OCI-LY3 (cell line): Measurements from ENCODE around the gene TAF3.

Experiments
- H2AFZ ChIP-seq: fragments of 200-600, 300-600 bp; shearing (Covaris generic); 2 replicates; pipeline ENCODE4 v1.6.0; 2014; ENCODE audit warnings: antibody characterized with exemption, low read depth, low read length
- H3K27ac ChIP-seq: fragments of 200-600, 300-600 bp; sonication (generic); 2 replicates; pipeline ENCODE4 v1.5.1; 2014; ENCODE audit warnings: mild to moderate bottlenecking, low read length, moderate library complexity, mixed read lengths
- H3K27me3 ChIP-seq: fragments of 200-600, 300-600 bp; sonication (generic); 2 replicates; pipeline ENCODE4 v1.6.1; 2014; ENCODE audit warnings: low read depth, low read length, mixed read lengths
- H3K36me3 ChIP-seq: fragments of 200-600, 300-600 bp; sonication (generic); replicated peaks from 2 replicates; pipeline ENCODE3; 2014; ENCODE audit warnings: low read depth, low read length, mixed read lengths
- H3K4me1 ChIP-seq: fragments of 300-600, 200-600 bp; sonication (generic); 2 replicates; pipeline ENCODE4 v1.6.1; 2014; ENCODE audit warnings: low read length, mixed read lengths
- H3K4me2 ChIP-seq: fragments of 200-600, 300-600 bp; sonication (generic); 2 replicates; pipeline ENCODE4 v1.6.1; 2014; ENCODE audit warnings: low read length, mixed read lengths
- H3K4me3 ChIP-seq: fragments of 300-600, 200-600 bp; sonication (generic); 2 replicates; pipeline ENCODE4 v1.5.1; 2014; ENCODE audit warnings: antibody characterized with exemption, mild to moderate bottlenecking, low read length, moderate library complexity
- H3K79me2 ChIP-seq: fragments of 300-600, 200-600 bp; shearing (Covaris generic); 2 replicates; pipeline ENCODE4 v1.6.1; 2014; ENCODE audit warnings: mild to moderate bottlenecking, low read length, mixed read lengths
- H3K9ac ChIP-seq: fragments of 300-600, 200-600 bp; shearing (Covaris generic); 2 replicates; pipeline ENCODE4 v1.6.0; 2014; ENCODE audit warnings: mild to moderate bottlenecking, low read length, moderate library complexity
- H3K9me3 ChIP-seq: fragments of 200-600, 300-600 bp; shearing (Covaris generic); 2 replicates; pipeline ENCODE4 v1.6.1; 2014; ENCODE audit warnings: low read length, mixed read lengths; ENCODE audit not compliant: insufficient read depth
- H4K20me1 ChIP-seq: fragments of 200-600, 300-600 bp; sonication (generic); 2 replicates; pipeline ENCODE4 v1.6.1; 2016; ENCODE audit warnings: low read length, mixed read lengths; ENCODE audit not compliant: insufficient read depth
- EZH2phosphoT487 ChIP-seq: fragments of 200-600 bp; shearing (Covaris generic); IDR thresholded peaks from 2 replicates; pipeline ENCODE4 v1.6.1; 2018; ENCODE audit warnings: antibody characterized with exemption, mixed run types, low read depth
- TF ChIP-seq, protein P1 (sequence below): fragments of 200-600, 300-600 bp; sonication (generic); IDR thresholded peaks from 2 replicates; pipeline ENCODE4 v1.5.1; 2014; ENCODE audit warnings: antibody characterized with exemption, low read length, low read depth

The TAF3 gene

DNA sequence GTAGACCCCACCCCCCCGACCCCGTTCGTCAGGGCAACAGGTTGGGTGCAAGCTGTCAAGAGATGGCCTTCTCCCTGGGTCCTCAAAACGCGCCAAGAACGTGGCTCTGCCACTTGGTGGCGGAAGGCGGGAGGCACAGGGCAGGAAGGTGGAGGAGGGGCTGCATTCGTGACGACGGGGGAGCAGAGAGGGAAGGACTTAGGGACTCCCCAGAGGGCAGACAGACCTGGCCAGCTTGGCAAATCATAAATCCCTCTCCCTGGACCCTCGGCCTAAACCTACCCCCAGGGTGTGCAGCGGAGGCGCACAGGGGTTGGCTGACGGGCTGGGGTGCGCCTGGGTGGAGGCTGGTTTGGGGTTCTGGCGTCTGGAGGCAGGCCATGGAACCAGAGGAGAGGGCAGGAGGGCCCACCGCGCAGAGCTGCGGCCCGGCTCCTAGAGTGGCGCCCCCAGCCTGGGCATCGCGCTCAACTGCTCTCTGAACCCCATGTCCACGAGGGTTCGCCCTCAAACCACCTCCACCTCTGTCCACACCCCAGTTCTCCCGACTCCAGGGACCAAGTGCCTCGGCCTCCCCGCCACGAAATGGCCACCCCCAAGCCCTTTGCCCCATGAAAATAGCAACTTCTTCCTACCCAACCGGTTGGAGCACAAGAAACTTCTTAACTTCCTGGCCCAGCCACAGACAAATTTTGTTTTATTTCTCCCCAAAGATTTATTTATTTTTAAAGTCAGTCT, 225.4 kb downstream of the TAF3 start:
- H3K36me3 ChIP-seq, result no peaks in the 10 kb centered on the region

DNA sequence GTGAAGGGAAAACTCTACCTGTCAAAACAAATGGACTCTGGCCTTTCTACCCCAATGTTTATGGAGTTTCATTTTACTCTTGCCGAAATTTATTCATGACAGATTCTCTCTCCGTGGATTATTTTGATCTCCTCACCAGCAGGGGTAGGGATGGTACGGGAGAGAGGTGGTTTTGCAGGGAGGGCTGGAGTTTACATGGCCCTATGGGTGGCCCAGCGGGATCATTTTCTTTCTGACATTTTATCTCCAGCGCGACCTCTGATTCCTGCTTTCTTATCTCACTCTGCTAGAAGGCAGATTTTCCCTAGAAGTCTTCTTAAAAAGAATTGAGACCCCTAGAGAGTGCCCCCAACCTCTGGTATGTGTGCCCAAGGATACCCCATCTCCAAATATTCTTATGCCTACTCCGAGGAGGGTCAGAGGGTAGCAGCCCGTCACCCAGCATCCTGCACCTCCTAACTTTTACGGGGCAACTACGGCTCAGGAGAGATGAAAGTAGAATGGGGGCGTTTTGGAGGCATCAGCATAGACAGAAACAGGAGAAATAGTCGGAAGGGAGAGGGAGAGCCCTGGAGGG, 226.1 kb downstream of the TAF3 start:
- Histone ChIP-seq H3K36me3 (no peaks in the 10 kb centered on the region), H4K20me1 (no peaks in the 10 kb centered on the region), H3K27me3 (peaks cover 11% of the 10 kb centered on the region), H3K4me2 (no peak overlapping the region), H3K9ac (no peak overlapping the region), H3K4me1 (peaks cover 23% of the 10 kb centered on the region), H2AFZ (no peak overlapping the region), H3K27ac (no peak overlapping the region), H3K4me3 (no peak overlapping the region), H3K79me2 (no peaks in the 10 kb centered on the region), H3K9me3 (no peaks in the 10 kb centered on the region)
- TF ChIP-seq, protein P1, sequence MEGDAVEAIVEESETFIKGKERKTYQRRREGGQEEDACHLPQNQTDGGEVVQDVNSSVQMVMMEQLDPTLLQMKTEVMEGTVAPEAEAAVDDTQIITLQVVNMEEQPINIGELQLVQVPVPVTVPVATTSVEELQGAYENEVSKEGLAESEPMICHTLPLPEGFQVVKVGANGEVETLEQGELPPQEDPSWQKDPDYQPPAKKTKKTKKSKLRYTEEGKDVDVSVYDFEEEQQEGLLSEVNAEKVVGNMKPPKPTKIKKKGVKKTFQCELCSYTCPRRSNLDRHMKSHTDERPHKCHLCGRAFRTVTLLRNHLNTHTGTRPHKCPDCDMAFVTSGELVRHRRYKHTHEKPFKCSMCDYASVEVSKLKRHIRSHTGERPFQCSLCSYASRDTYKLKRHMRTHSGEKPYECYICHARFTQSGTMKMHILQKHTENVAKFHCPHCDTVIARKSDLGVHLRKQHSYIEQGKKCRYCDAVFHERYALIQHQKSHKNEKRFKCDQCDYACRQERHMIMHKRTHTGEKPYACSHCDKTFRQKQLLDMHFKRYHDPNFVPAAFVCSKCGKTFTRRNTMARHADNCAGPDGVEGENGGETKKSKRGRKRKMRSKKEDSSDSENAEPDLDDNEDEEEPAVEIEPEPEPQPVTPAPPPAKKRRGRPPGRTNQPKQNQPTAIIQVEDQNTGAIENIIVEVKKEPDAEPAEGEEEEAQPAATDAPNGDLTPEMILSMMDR, result no peak
- TF ChIP-seq EZH2phosphoT487, result no peak

More for the DNA sequence above, 225.4 kb downstream of the TAF3 start:
- no peak overlapping the region for H2AFZ ChIP-seq
- TF ChIP-seq EZH2phosphoT487, result no peak
- TF ChIP-seq, protein P1, result no peak
- no peaks in the 10 kb centered on the region for H3K9me3 ChIP-seq
- no peaks in the 10 kb centered on the region for H4K20me1 ChIP-seq
- no peak overlapping the region for H3K9ac ChIP-seq
- H3K4me3 ChIP-seq, result no peak overlapping the region
- H3K79me2 ChIP-seq, result no peaks in the 10 kb centered on the region
- peaks cover 17% of the 10 kb centered on the region for H3K4me1 ChIP-seq
- no peak overlapping the region for H3K4me2 ChIP-seq
- H3K27ac ChIP-seq, result no peak overlapping the region
- peaks cover 14% of the 10 kb centered on the region for H3K27me3 ChIP-seq

DNA sequence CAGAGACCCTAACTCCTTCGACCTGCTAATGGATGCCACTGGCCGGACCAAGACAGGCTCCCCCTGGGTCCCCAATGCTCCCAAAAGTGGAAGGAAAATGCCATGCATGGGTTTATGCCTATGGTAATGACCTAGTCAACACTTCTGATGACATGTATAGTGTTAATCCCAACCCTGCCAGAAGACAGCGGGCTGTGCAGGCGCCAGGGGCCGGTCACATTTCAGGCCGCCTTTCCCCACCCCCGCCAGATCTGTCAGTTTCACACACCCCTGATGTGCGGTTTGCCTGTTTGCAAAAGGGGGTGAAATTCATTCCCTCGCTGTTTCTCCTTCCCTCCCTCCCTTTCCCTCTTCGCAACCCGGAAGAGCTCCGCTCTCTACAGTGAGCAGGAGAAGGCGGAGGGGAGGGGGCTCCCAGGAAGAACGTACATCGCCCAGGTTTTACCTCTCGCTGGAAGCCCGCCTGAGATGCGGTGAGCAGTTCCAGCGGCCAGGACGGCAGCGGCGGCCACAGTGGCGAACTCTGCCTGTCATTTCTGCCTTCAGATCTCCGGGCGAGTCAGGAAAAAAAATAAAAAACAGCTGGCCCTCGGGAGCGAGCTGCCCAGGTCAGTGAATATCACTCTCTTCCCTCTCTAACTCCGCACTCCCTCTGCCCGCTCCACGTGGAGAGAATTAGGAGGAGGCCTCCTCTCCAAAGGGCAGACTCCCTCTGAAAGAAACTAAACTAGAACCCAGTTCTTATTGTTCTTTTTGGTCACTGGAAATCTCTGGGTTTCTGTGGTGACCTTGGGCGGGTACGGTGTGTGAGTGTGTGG, 226.8 kb downstream of the TAF3 start:
- Histone ChIP-seq H3K27me3 (peaks cover 8% of the 10 kb centered on the region), H2AFZ (no peak overlapping the region), H3K9ac (no peak overlapping the region)

More for the DNA sequence above, 226.8 kb downstream of the TAF3 start:
- no peak overlapping the region for H3K27ac ChIP-seq
- H3K79me2 ChIP-seq, result no peaks in the 10 kb centered on the region
- no peak overlapping the region for H3K4me2 ChIP-seq
- no peaks in the 10 kb centered on the region for H3K9me3 ChIP-seq
- H3K4me3 ChIP-seq, result no peak overlapping the region
- no peaks in the 10 kb centered on the region for H4K20me1 ChIP-seq
- H3K4me1 ChIP-seq, result peaks cover 26% of the 10 kb centered on the region
- TF ChIP-seq, protein P1, result no peak
- no peak for TF ChIP-seq EZH2phosphoT487
- no peaks in the 10 kb centered on the region for H3K36me3 ChIP-seq
